Measurements from ENCODE around the gene PRKN.

The PRKN gene

GRCh38 chr6:161372422-161372793 is 1355.2 kb downstream of the PRKN start:
- TF ChIP-seq EZH2phosphoT487 (IDR thresholded peaks at IDR 0.05; ENCODE audit: low read length) (no peak), EZH2 (optimal IDR thresholded peaks at IDR 0.05; ENCODE audit: low read depth, low read length) (no peak)
- TF ChIP-seq, protein P1, sequence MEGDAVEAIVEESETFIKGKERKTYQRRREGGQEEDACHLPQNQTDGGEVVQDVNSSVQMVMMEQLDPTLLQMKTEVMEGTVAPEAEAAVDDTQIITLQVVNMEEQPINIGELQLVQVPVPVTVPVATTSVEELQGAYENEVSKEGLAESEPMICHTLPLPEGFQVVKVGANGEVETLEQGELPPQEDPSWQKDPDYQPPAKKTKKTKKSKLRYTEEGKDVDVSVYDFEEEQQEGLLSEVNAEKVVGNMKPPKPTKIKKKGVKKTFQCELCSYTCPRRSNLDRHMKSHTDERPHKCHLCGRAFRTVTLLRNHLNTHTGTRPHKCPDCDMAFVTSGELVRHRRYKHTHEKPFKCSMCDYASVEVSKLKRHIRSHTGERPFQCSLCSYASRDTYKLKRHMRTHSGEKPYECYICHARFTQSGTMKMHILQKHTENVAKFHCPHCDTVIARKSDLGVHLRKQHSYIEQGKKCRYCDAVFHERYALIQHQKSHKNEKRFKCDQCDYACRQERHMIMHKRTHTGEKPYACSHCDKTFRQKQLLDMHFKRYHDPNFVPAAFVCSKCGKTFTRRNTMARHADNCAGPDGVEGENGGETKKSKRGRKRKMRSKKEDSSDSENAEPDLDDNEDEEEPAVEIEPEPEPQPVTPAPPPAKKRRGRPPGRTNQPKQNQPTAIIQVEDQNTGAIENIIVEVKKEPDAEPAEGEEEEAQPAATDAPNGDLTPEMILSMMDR (IDR thresholded peaks at IDR 0.05; ENCODE audit: low read length) = no peak
- Histone ChIP-seq H3K9me2 (replicated peaks; ENCODE audit: insufficient read depth, low read length) (no peaks in the 10 kb centered on the region), H4K20me1 (ENCODE audit: insufficient read depth, low read length) (no peaks in the 10 kb centered on the region), H3K4me2 (ENCODE audit: low read depth, low read length) (no peak overlapping the region), H3F3A (ENCODE audit: insufficient read depth, low read length) (no peaks in the 10 kb centered on the region), H3K4me1 (ENCODE audit: low read length) (no peaks in the 10 kb centered on the region), H3K9ac (ENCODE audit: low read length) (no peak overlapping the region), H3K36me3 (replicated peaks; ENCODE audit: insufficient read depth, low read length) (no peaks in the 10 kb centered on the region), H2AFZ (ENCODE audit: low read length) (no peak overlapping the region), H3K79me2 (ENCODE audit: low read length) (no peaks in the 10 kb centered on the region), H3K27me3 (replicated peaks; ENCODE audit: insufficient read depth, low read length) (no peaks in the 10 kb centered on the region), H3K4me3 (ENCODE audit: low read length) (no peak overlapping the region), H3K27ac (ENCODE audit: low read length) (no peak overlapping the region), H3K9me3 (replicated peaks; ENCODE audit: insufficient read depth, low read length) (no peaks in the 10 kb centered on the region)
- no peak for DNase-seq

GRCh38 chr6:161370880-161371279 is 1356.7 kb downstream of the PRKN start:
- TF ChIP-seq EZH2 (optimal IDR thresholded peaks at IDR 0.05; ENCODE audit: low read depth, low read length) = no peak
- TF ChIP-seq, protein P1 (IDR thresholded peaks at IDR 0.05; ENCODE audit: low read length) = peak; percentile 62
- no peak for TF ChIP-seq EZH2phosphoT487 (IDR thresholded peaks at IDR 0.05; ENCODE audit: low read length)
- no peaks in the 10 kb centered on the region for H3K79me2 ChIP-seq (ENCODE audit: low read length)
- H3K9me3 ChIP-seq (replicated peaks; ENCODE audit: insufficient read depth, low read length) = no peaks in the 10 kb centered on the region
- DNase-seq = peak; percentile 61
- H3K27ac ChIP-seq (ENCODE audit: low read length) = no peak overlapping the region
- H3K9me2 ChIP-seq (replicated peaks; ENCODE audit: insufficient read depth, low read length) = no peaks in the 10 kb centered on the region
- no peaks in the 10 kb centered on the region for H3K36me3 ChIP-seq (replicated peaks; ENCODE audit: insufficient read depth, low read length)
- H3K9ac ChIP-seq (ENCODE audit: low read length) = no peak overlapping the region
- no peak overlapping the region for H2AFZ ChIP-seq (ENCODE audit: low read length)
- H4K20me1 ChIP-seq (ENCODE audit: insufficient read depth, low read length) = no peaks in the 10 kb centered on the region
- H3K4me3 ChIP-seq (ENCODE audit: low read length) = no peak overlapping the region
- H3F3A ChIP-seq (ENCODE audit: insufficient read depth, low read length) = no peaks in the 10 kb centered on the region
- no peaks in the 10 kb centered on the region for H3K4me1 ChIP-seq (ENCODE audit: low read length)
- H3K27me3 ChIP-seq (replicated peaks; ENCODE audit: insufficient read depth, low read length) = no peaks in the 10 kb centered on the region
- no peak overlapping the region for H3K4me2 ChIP-seq (ENCODE audit: low read depth, low read length)

GRCh38 chr6:161369339-161369738 is 1358.2 kb downstream of the PRKN start:
- H3F3A ChIP-seq (ENCODE audit: insufficient read depth, low read length) = no peaks in the 10 kb centered on the region
- DNase-seq = no peak
- H3K9me2 ChIP-seq (replicated peaks; ENCODE audit: insufficient read depth, low read length) = no peaks in the 10 kb centered on the region
- H3K9ac ChIP-seq (ENCODE audit: low read length) = no peak overlapping the region
- no peak overlapping the region for H3K4me2 ChIP-seq (ENCODE audit: low read depth, low read length)
- H3K4me1 ChIP-seq (ENCODE audit: low read length) = no peaks in the 10 kb centered on the region
- no peaks in the 10 kb centered on the region for H3K79me2 ChIP-seq (ENCODE audit: low read length)
- no peaks in the 10 kb centered on the region for H3K36me3 ChIP-seq (replicated peaks; ENCODE audit: insufficient read depth, low read length)
- no peaks in the 10 kb centered on the region for H3K27me3 ChIP-seq (replicated peaks; ENCODE audit: insufficient read depth, low read length)
- TF ChIP-seq, protein P1 (IDR thresholded peaks at IDR 0.05; ENCODE audit: low read length) = no peak
- TF ChIP-seq EZH2 (optimal IDR thresholded peaks at IDR 0.05; ENCODE audit: low read depth, low read length) = no peak
- TF ChIP-seq EZH2phosphoT487 (IDR thresholded peaks at IDR 0.05; ENCODE audit: low read length) = no peak
- no peak overlapping the region for H2AFZ ChIP-seq (ENCODE audit: low read length)
- H3K9me3 ChIP-seq (replicated peaks; ENCODE audit: insufficient read depth, low read length) = no peaks in the 10 kb centered on the region
- H4K20me1 ChIP-seq (ENCODE audit: insufficient read depth, low read length) = no peaks in the 10 kb centered on the region
- H3K27ac ChIP-seq (ENCODE audit: low read length) = no peak overlapping the region
- no peak overlapping the region for H3K4me3 ChIP-seq (ENCODE audit: low read length)
